A549 (cell line): ENCODE data around the gene NADK2. TPM values are rescaled to one million over a fixed set of nuclear protein-coding genes. Genes with fewer than 3 reads are reported as not detected.

Experiments
- ATAC-seq, 2 experiments: fragments of 200-7000 bp in 1 of 2; fragments of >200 bp in 1 of 2; cut with Nextera tagmentation in 1 of 2; cut with Tn5 transposase in 1 of 2; 3 replicates each; pipeline versions ENCODE4 v1.8.0 to v1.9.1; 2018 to 2020; ENCODE audit warnings: mild to moderate bottlenecking in 1 of 2, moderate library complexity in 1 of 2
- CTCF ChIA-PET: fragments of 300-600 bp; sonication (Branson Sonifier 250); formaldehyde crosslinking; extraction: SDS; loops from one replicate; lab custom pipeline; 2021; ENCODE audit warnings: antibody characterized with exemption, inconsistent platforms; lab: Yijun Ruan, JAX
- POLR2A ChIA-PET: fragments of 350-600 bp; formaldehyde crosslinking; extraction: SDS; loops from one replicate; lab custom pipeline; 2021; ENCODE audit warnings: antibody characterized with exemption, inconsistent platforms; lab: Yijun Ruan, JAX
- DNase-seq, 2 experiments: peaks; one replicate each; pipeline versions ENCODE4 v3.0.0 to v3.0.0-alpha.2; 2011 to 2016; ENCODE audit warnings: low read depth in 1 of 2, low spot score in 1 of 2
- FAIRE-seq: peaks from 2 replicates; lab custom pipeline; 2011; peaks lifted over from hg19 to GRCh38; lab: Jason Lieb, UNC
- H3K27ac ChIP-seq, 2 experiments: fragments of >200 bp; sonication (Bioruptor Twin); formaldehyde crosslinking; 3 replicates each; pipeline ENCODE4 v1.5.1; 2016 to 2017
- H3K4me1 ChIP-seq: fragments of >200 bp; sonication (Bioruptor Twin); formaldehyde crosslinking; 3 replicates; pipeline ENCODE4 v1.6.1; 2016
- H3K4me2 ChIP-seq: fragments of >200 bp; sonication (Bioruptor Twin); formaldehyde crosslinking; 3 replicates; pipeline ENCODE4 v1.6.1; 2016
- H3K4me3 ChIP-seq: fragments of >200 bp; sonication (Bioruptor Twin); formaldehyde crosslinking; 3 replicates; pipeline ENCODE4 v1.5.1; 2016
- H3K9me3 ChIP-seq: fragments of >200 bp; sonication (Bioruptor Twin); formaldehyde crosslinking; 3 replicates; pipeline ENCODE4 v1.6.1; 2016
- CEBPB ChIP-seq, 2 experiments: fragments of >200 bp in 1 of 2; sonication (Bioruptor Twin) in 1 of 2; formaldehyde crosslinking in 1 of 2; IDR thresholded peaks; 2 replicates each; pipeline ENCODE4 v1.6.1; 2012 to 2016
- CHD2 ChIP-seq: fragments of 150-350 bp; IDR thresholded peaks from 2 replicates; pipeline ENCODE4 v1.6.1; 2014; ENCODE audit warnings: low read length; ENCODE audit not compliant: partially characterized antibody
- EHF ChIP-seq: fragments of 250-450 bp; sonication (Bioruptor Pico); IDR thresholded peaks from 2 replicates; pipeline ENCODE4 v1.5.0; 2020; ENCODE audit warnings: mild to moderate bottlenecking
- ESRRA ChIP-seq: fragments of 150-350 bp; IDR thresholded peaks from 2 replicates; pipeline ENCODE4 v1.6.1; 2014; ENCODE audit warnings: mild to moderate bottlenecking, low read length, borderline replicate concordance
- FOSB ChIP-seq: fragments of 250-450 bp; sonication (Bioruptor Pico); IDR thresholded peaks from 2 replicates; pipeline ENCODE4 v1.5.0; 2020; ENCODE audit warnings: mild to moderate bottlenecking, moderate library complexity
- JUN ChIP-seq, 2 experiments: fragments of >200 bp; sonication (Bioruptor Twin); formaldehyde crosslinking; IDR thresholded peaks; 2 replicates in 1 of 2; 3 replicates in 1 of 2; pipeline ENCODE4 v1.6.1; 2016 to 2017
- KDM1A ChIP-seq: fragments of 200-600 bp; sonication (generic); IDR thresholded peaks from 2 replicates; pipeline ENCODE4 v1.6.1; 2016; ENCODE audit warnings: low read depth, mild to moderate bottlenecking
- MAFK ChIP-seq: fragments of 450-650 bp; IDR thresholded peaks from 2 replicates; pipeline ENCODE4 v1.6.1; 2014; ENCODE audit not compliant: partially characterized antibody
- MAZ ChIP-seq: fragments of 150-350 bp; IDR thresholded peaks from 2 replicates; pipeline ENCODE4 v1.6.1; 2014; ENCODE audit warnings: antibody characterized with exemption, low read depth, low read length, borderline replicate concordance
- NR3C1 ChIP-seq: fragments of >200 bp; sonication (Bioruptor Twin); formaldehyde crosslinking; IDR thresholded peaks from 3 replicates; pipeline ENCODE4 v1.6.1; 2017
- RARB ChIP-seq: fragments of 250-450 bp; sonication (Bioruptor Pico); IDR thresholded peaks from 2 replicates; pipeline ENCODE4 v1.8.0; 2021; ENCODE audit warnings: mild to moderate bottlenecking, moderate library complexity
- RNF2 ChIP-seq: fragments of 200-600 bp; sonication (generic); IDR thresholded peaks from 2 replicates; pipeline ENCODE4 v1.6.1; 2016; ENCODE audit warnings: low read depth, mild to moderate bottlenecking, antibody characterized with exemption, moderate library complexity, borderline replicate concordance
- TFCP2L1 ChIP-seq: fragments of 250-450 bp; sonication (Bioruptor Pico); IDR thresholded peaks from 2 replicates; pipeline ENCODE4 v1.5.0; 2021; ENCODE audit warnings: mild to moderate bottlenecking
- ZFP36 ChIP-seq: fragments of 450-650 bp; IDR thresholded peaks from 2 replicates; pipeline ENCODE4 v1.6.1; 2014; ENCODE audit warnings: borderline replicate concordance; ENCODE audit not compliant: partially characterized antibody
- WGBS: methylation state at CpG from one replicate; pipeline ENCODE4 v1.1.6; 2017; ENCODE audit errors: missing lambda C conversion rate; 5-methylcytosine and 5-hydroxymethylcytosine counted together
- polyA plus RNA-seq, 4 experiments: library from polyadenylated mRNA; depleted of rRNA in 3 of 4; stranded (reverse); fragments of >200 nt; fragmentation: RNase III in 1 of 4; extraction: RNeasy Plus Mini Kit Qiagen cat#74134 plus additional on column Dnase treatment in 1 of 4; gene quantifications; 2 replicates in 3 of 4; 3 replicates in 1 of 4; pipeline ENCODE4 v1.2.3, GENCODE V29; 2011 to 2017
- TF ChIP-seq, protein P1 (sequence below): fragments of 200-600 bp; sonication (generic); IDR thresholded peaks from 2 replicates; pipeline ENCODE4 v1.6.1; 2016; ENCODE audit warnings: antibody characterized with exemption, mild to moderate bottlenecking, moderate library complexity
- TF ChIP-seq, protein P2 (sequence below): IDR thresholded peaks from 2 replicates; pipeline ENCODE4 v1.6.1; 2012
- TF ChIP-seq, protein P3 (sequence below): fragments of 150-350 bp; IDR thresholded peaks from 2 replicates; pipeline ENCODE4 v1.6.1; 2014; ENCODE audit warnings: low read depth, mild to moderate bottlenecking, low read length

The NADK2 gene
- polyA plus RNA-seq, 2 of the 4 experiments (the other 2 are of a cell fraction) = 12.6 to 21.9 TPM

DNA sequence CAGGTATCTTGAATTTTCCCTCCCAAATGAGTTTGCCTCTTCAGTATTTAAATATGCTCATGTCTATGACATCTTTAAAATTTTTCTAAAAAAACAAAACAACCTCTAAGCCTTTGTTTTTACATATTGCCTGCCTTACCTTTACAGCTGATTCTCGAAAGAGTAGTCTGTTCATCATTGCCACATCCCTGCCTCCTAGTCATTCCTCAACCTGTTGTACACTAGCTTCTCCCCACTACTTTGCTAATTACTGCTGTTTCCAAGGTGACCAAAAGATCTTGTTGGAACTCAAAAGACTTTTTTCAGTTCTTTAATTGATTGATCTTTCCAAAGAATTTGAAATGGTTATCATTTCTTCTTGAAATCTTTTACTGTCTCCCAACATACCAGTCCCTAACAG is 1.9 kb upstream of the NADK2 start:
- CTCF ChIA-PET = interaction anchor here (0.7 to 4.4 kb wide), 8 partner anchors 9 to 164 kb away, joined by 3 to 17 read pairs (median 4); no protein-coding TSS in a partner anchor
- no peak for ATAC-seq
- no peak for FAIRE-seq
- H3K4me2 ChIP-seq = no peak overlapping the region
- H3K27ac ChIP-seq = no peak overlapping the region
- DNase-seq = no peak
- no peaks in the 10 kb centered on the region for H3K9me3 ChIP-seq
- no peak for TF ChIP-seq ESRRA
- TF ChIP-seq MAFK = no peak
- TF ChIP-seq, protein P1, sequence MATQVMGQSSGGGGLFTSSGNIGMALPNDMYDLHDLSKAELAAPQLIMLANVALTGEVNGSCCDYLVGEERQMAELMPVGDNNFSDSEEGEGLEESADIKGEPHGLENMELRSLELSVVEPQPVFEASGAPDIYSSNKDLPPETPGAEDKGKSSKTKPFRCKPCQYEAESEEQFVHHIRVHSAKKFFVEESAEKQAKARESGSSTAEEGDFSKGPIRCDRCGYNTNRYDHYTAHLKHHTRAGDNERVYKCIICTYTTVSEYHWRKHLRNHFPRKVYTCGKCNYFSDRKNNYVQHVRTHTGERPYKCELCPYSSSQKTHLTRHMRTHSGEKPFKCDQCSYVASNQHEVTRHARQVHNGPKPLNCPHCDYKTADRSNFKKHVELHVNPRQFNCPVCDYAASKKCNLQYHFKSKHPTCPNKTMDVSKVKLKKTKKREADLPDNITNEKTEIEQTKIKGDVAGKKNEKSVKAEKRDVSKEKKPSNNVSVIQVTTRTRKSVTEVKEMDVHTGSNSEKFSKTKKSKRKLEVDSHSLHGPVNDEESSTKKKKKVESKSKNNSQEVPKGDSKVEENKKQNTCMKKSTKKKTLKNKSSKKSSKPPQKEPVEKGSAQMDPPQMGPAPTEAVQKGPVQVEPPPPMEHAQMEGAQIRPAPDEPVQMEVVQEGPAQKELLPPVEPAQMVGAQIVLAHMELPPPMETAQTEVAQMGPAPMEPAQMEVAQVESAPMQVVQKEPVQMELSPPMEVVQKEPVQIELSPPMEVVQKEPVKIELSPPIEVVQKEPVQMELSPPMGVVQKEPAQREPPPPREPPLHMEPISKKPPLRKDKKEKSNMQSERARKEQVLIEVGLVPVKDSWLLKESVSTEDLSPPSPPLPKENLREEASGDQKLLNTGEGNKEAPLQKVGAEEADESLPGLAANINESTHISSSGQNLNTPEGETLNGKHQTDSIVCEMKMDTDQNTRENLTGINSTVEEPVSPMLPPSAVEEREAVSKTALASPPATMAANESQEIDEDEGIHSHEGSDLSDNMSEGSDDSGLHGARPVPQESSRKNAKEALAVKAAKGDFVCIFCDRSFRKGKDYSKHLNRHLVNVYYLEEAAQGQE = no peak
- TF ChIP-seq, protein P2, sequence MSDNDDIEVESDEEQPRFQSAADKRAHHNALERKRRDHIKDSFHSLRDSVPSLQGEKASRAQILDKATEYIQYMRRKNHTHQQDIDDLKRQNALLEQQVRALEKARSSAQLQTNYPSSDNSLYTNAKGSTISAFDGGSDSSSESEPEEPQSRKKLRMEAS = no peak
- no peak for TF ChIP-seq JUN (IDR thresholded peaks at IDR 0.05)
- TF ChIP-seq CHD2 = no peak
- TF ChIP-seq MAZ = no peak
- no peak for TF ChIP-seq FOSB
- TF ChIP-seq TFCP2L1 (CRISPR knock-in tag) = no peak
- no peak for TF ChIP-seq ZFP36
- TF ChIP-seq CEBPB (IDR thresholded peaks at IDR 0.05) = no peak
- no peak for TF ChIP-seq NR3C1
- TF ChIP-seq, protein P3, sequence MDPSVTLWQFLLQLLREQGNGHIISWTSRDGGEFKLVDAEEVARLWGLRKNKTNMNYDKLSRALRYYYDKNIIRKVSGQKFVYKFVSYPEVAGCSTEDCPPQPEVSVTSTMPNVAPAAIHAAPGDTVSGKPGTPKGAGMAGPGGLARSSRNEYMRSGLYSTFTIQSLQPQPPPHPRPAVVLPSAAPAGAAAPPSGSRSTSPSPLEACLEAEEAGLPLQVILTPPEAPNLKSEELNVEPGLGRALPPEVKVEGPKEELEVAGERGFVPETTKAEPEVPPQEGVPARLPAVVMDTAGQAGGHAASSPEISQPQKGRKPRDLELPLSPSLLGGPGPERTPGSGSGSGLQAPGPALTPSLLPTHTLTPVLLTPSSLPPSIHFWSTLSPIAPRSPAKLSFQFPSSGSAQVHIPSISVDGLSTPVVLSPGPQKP = no peak
- no peak for TF ChIP-seq KDM1A
- H3K4me1 ChIP-seq = peaks cover 19% of the 10 kb centered on the region; the same call in 2 of the 3 replicates
- 100% methylated on average over 1 of the region's 1 CpG for WGBS
- POLR2A ChIA-PET = interaction anchor here (0.7 kb wide), 1 partner anchor 92 kb away, joined by 6 read pairs; the partner anchor contains the start of gene SKP2
- no peak overlapping the region for H3K4me3 ChIP-seq

DNA sequence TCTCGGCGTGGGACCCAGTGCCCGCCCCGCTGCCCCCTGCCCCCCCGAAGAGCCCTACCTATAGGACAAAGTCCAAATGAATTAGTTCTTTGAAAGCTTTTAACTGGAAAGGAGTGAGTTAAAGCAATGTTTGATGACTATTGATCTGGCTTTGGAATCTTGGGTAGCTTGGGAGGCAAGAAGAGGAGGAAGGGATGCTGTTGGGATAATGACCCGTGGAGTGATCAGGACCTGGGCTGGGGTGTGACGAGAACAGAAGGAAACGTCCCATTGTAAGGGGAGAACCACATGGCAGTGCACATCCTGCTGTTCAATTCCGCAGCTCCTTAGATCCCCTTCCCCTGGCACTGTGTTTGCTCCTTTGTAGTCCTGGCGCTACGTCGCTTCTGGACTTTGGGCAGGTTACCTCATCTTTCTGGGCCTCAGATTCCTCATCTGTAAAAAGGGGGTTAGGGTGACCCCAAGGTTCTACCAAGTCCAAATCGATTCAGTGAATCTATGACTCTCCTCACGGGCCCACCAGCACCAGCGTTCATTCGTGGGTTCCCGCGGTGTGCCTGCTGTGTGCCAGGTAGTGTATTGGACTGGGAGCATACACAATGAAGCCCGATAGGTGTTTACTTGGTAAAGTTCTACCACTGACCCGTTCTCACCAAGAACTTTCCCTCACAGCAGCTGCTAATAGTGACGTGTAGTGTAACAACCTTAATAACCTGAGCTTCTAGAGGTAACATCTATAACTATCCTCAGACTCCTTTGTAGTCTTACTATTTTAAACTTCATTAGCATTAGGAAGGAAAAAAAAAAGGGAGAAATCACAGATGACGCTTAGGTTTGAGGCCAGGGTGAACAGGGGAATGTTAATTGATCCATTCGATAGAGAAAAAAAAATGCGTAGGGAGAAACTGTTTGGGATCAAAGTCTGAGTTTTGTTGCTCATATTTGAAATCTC is 1.1 kb upstream of the NADK2 start:
- DNase-seq = peak in 1 of 2 experiments; percentile 5
- H3K4me2 ChIP-seq = peak overlapping the region; percentile 72
- FAIRE-seq = no peak
- ChIA-PET CTCF (interaction anchor here (0.7 to 4.4 kb wide), 24 partner anchors 7 to 449 kb away, joined by 3 to 21 read pairs (median 5); partner anchors contain the start of gene LMBRD2), POLR2A (interaction anchor here (0.7 to 2.8 kb wide), 4 partner anchors 9 to 448 kb away, joined by 4 to 19 read pairs (median 6); partner anchors contain the start of genes LMBRD2 and SKP2)
- WGBS = 71% methylated on average over 24 of the region's 24 CpGs
- no peak for ATAC-seq
- peak overlapping the region; percentile 87 for H3K4me3 ChIP-seq
- 0 out of 2 replicates have a peak, but pooled peaks have one; percentile 0 for TF ChIP-seq RNF2
- no peak for TF ChIP-seq RARB (CRISPR knock-in tag)
- 0 out of 2 replicates have a peak, but pooled peaks have one; percentile 75 for TF ChIP-seq EHF (CRISPR knock-in tag)
- TF ChIP-seq MAZ = no peak
- TF ChIP-seq, all 56 proteins: peak for 2
- Histone ChIP-seq H3K4me1 (peaks cover 24% of the 10 kb centered on the region; the same call in 2 of the 3 replicates), H3K27ac (peak overlapping the region; percentile 90 to 93), H3K9me3 (no peaks in the 10 kb centered on the region)
